ENCODE data around the gene PDZRN3. TPM values are rescaled to one million over a fixed set of nuclear protein-coding genes. Genes with fewer than 3 reads are reported as not detected.

The PDZRN3 gene
- total and polyA plus RNA-seq, 2 donors (not counting 1 experiment from before 2014, with no cell fraction given), result 14.6 to 56.3 TPM

DNA sequence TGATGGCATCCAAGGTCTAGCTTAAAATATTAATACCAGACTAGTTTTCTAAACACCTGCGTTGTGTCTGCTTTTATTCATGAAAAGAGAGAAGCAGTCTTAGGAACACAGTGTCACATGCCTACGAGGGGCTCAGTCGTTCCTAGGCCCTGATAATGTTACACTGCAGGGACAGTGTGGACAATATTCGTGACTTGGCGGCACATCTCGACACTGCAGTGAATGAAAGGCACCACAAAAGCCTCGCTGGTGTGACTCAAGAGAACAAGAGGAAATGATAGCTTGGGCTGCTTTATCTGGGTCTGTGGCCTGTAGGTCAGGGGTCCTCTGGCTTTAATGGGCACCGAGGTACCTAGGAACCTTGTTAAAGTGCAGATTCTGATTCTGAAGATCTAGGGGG, 226.7 kb downstream of the PDZRN3 start:
- H3K4me2 ChIP-seq (ENCODE audit: extremely low read depth, insufficient read depth, low read length), result no peak overlapping the region
- no peaks in the 10 kb centered on the region for H3K27me3 ChIP-seq (ENCODE audit: control insufficient read depth, insufficient read depth, low read length)
- H3K4me3 ChIP-seq (replicated peaks in 1 of 4; ENCODE audit: control extremely low read depth in 1 of 4, insufficient read depth in 1 of 4, low read depth in 3 of 4, low read length in 4 of 4), result no peak overlapping the region
- H3K9me3 ChIP-seq (ENCODE audit: control insufficient read depth, insufficient read depth, low read depth, low read length), result no peaks in the 10 kb centered on the region
- no peaks in the 10 kb centered on the region for H3K36me3 ChIP-seq (ENCODE audit: control insufficient read depth, insufficient read depth, low read length)
- no peak for DNase-seq (ENCODE audit: low read depth in 2 of 2)
- no peaks in the 10 kb centered on the region for H3K79me2 ChIP-seq (ENCODE audit: control insufficient read depth, insufficient read depth, low read length)
- H3K9ac ChIP-seq (ENCODE audit: insufficient read depth, low read length), result no peak overlapping the region
- H3K27ac ChIP-seq (ENCODE audit: insufficient read depth, low read length), result no peak overlapping the region
- H3K4me1 ChIP-seq (ENCODE audit: control insufficient read depth, extremely low read depth, insufficient read depth, low read length), result no peaks in the 10 kb centered on the region
- no peak overlapping the region for H2AFZ ChIP-seq (ENCODE audit: low read length)
- no peaks in the 10 kb centered on the region for H4K20me1 ChIP-seq (ENCODE audit: control insufficient read depth, extremely low read depth, insufficient read depth, low read length)
- no peak for TF ChIP-seq EZH2 (IDR thresholded peaks at IDR 0.05; ENCODE audit: low read length, missing control alignments)
- TF ChIP-seq, protein P1, sequence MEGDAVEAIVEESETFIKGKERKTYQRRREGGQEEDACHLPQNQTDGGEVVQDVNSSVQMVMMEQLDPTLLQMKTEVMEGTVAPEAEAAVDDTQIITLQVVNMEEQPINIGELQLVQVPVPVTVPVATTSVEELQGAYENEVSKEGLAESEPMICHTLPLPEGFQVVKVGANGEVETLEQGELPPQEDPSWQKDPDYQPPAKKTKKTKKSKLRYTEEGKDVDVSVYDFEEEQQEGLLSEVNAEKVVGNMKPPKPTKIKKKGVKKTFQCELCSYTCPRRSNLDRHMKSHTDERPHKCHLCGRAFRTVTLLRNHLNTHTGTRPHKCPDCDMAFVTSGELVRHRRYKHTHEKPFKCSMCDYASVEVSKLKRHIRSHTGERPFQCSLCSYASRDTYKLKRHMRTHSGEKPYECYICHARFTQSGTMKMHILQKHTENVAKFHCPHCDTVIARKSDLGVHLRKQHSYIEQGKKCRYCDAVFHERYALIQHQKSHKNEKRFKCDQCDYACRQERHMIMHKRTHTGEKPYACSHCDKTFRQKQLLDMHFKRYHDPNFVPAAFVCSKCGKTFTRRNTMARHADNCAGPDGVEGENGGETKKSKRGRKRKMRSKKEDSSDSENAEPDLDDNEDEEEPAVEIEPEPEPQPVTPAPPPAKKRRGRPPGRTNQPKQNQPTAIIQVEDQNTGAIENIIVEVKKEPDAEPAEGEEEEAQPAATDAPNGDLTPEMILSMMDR (conservative IDR thresholded peaks at IDR 0.05 in 1 of 2, IDR thresholded peaks at IDR 0.05 in 1 of 2; ENCODE audit: low read depth in 1 of 2, low read length in 2 of 2), result no peak

DNA sequence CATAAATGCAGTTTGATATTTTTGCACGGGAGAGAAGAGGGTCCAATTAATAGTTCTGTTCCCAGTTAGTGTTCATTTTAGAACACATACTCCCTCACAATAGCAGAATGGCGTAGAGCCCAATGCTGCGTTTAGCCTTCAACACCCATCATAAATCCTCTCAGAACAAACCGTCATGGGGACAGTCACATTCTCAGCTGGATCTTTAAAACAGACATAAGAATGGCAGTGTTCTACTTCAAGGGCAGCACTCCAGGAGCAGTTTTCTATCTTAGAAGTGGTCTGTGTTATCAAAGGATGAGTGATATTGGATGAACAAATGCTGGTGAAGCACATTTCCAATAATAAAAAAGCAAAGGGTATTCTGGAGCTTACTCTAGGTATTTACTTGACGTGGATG, 230.5 kb downstream of the PDZRN3 start:
- H3K4me1 ChIP-seq (ENCODE audit: control insufficient read depth, extremely low read depth, insufficient read depth, low read length), result no peaks in the 10 kb centered on the region

DNA sequence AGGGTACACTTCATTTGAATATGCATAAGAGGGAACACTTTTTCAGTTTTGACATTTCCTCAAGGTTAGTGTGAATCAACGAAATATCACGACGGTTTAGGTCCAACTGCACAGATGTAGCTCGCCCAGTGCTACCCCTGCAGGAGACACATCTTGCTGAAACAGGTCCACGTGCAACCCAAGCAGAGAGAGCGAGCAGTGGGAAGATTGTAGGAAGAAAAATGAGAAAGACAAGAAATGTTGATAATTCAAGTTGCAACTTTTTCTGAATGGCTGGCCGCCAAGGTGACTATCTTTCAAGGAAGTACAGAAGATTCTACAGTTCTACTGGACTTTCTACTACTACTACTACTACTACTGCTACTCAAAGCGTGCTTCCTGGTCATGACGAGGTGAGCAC, 231.7 kb downstream of the PDZRN3 start:
- no peaks in the 10 kb centered on the region for H3K4me1 ChIP-seq (ENCODE audit: control insufficient read depth, extremely low read depth, insufficient read depth, low read length)
- DNase-seq (ENCODE audit: low read depth in 2 of 2), result no peak
- no peak overlapping the region for H3K4me2 ChIP-seq (ENCODE audit: extremely low read depth, insufficient read depth, low read length)
- no peaks in the 10 kb centered on the region for H3K27me3 ChIP-seq (ENCODE audit: control insufficient read depth, insufficient read depth, low read length)
- no peak overlapping the region for H3K4me3 ChIP-seq (replicated peaks in 1 of 4; ENCODE audit: control extremely low read depth in 1 of 4, insufficient read depth in 1 of 4, low read depth in 3 of 4, low read length in 4 of 4)
- H3K9ac ChIP-seq (ENCODE audit: insufficient read depth, low read length), result no peak overlapping the region
- no peak overlapping the region for H3K27ac ChIP-seq (ENCODE audit: insufficient read depth, low read length)
- H3K9me3 ChIP-seq (ENCODE audit: control insufficient read depth, insufficient read depth, low read depth, low read length), result no peaks in the 10 kb centered on the region
- no peaks in the 10 kb centered on the region for H4K20me1 ChIP-seq (ENCODE audit: control insufficient read depth, extremely low read depth, insufficient read depth, low read length)
- no peaks in the 10 kb centered on the region for H3K79me2 ChIP-seq (ENCODE audit: control insufficient read depth, insufficient read depth, low read length)
- no peak overlapping the region for H2AFZ ChIP-seq (ENCODE audit: low read length)
- H3K36me3 ChIP-seq (ENCODE audit: control insufficient read depth, insufficient read depth, low read length), result peaks cover 2% of the 10 kb centered on the region
- TF ChIP-seq, protein P1 (conservative IDR thresholded peaks at IDR 0.05 in 1 of 2, IDR thresholded peaks at IDR 0.05 in 1 of 2; ENCODE audit: low read depth in 1 of 2, low read length in 2 of 2), result no peak
- TF ChIP-seq EZH2 (IDR thresholded peaks at IDR 0.05; ENCODE audit: low read length, missing control alignments), result no peak

More for the DNA sequence above, 230.5 kb downstream of the PDZRN3 start:
- no peak for TF ChIP-seq EZH2 (IDR thresholded peaks at IDR 0.05; ENCODE audit: low read length, missing control alignments)
- TF ChIP-seq, protein P1 (conservative IDR thresholded peaks at IDR 0.05 in 1 of 2, IDR thresholded peaks at IDR 0.05 in 1 of 2; ENCODE audit: low read depth in 1 of 2, low read length in 2 of 2), result no peak
- no peak overlapping the region for H3K4me2 ChIP-seq (ENCODE audit: extremely low read depth, insufficient read depth, low read length)
- DNase-seq (ENCODE audit: low read depth in 2 of 2), result no peak
- H3K4me3 ChIP-seq (replicated peaks in 1 of 4; ENCODE audit: control extremely low read depth in 1 of 4, insufficient read depth in 1 of 4, low read depth in 3 of 4, low read length in 4 of 4), result no peak overlapping the region
- H4K20me1 ChIP-seq (ENCODE audit: control insufficient read depth, extremely low read depth, insufficient read depth, low read length), result no peaks in the 10 kb centered on the region
- no peaks in the 10 kb centered on the region for H3K36me3 ChIP-seq (ENCODE audit: control insufficient read depth, insufficient read depth, low read length)
- H3K79me2 ChIP-seq (ENCODE audit: control insufficient read depth, insufficient read depth, low read length), result no peaks in the 10 kb centered on the region
- H3K27me3 ChIP-seq (ENCODE audit: control insufficient read depth, insufficient read depth, low read length), result no peaks in the 10 kb centered on the region
- no peaks in the 10 kb centered on the region for H3K9me3 ChIP-seq (ENCODE audit: control insufficient read depth, insufficient read depth, low read depth, low read length)
- no peak overlapping the region for H2AFZ ChIP-seq (ENCODE audit: low read length)
- H3K27ac ChIP-seq (ENCODE audit: insufficient read depth, low read length), result no peak overlapping the region
- no peak overlapping the region for H3K9ac ChIP-seq (ENCODE audit: insufficient read depth, low read length)

All from fibroblast of lung (primary cell).